Measurements from ENCODE around the gene ERC1.

ERC1 gene

DNA sequence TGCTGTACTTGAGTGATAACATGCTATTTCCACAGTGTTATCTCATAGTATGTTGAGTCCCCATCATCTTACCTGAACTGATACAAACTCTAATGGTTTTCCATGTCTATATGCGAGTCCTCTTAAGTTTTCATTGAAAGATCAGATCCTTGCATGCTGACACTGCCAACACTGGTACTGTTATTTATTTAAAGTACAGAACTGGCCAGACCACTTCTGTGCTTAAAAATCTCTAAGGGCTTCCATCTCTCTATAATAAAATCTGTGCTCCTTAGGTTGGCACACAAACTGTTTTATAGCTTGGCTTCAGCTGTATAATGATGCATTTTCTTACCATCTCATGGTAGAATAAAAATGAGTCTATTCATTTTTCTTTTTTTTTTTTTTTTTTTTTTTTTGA, 188.1 kb downstream of the ERC1 start:
- no peak for TF ChIP-seq GATA2 (IDR thresholded peaks at IDR 0.05; ENCODE audit: low read depth, low read length)
- no peak for TF ChIP-seq GATA3 (IDR thresholded peaks at IDR 0.05; ENCODE audit: low read depth, low read length)

DNA sequence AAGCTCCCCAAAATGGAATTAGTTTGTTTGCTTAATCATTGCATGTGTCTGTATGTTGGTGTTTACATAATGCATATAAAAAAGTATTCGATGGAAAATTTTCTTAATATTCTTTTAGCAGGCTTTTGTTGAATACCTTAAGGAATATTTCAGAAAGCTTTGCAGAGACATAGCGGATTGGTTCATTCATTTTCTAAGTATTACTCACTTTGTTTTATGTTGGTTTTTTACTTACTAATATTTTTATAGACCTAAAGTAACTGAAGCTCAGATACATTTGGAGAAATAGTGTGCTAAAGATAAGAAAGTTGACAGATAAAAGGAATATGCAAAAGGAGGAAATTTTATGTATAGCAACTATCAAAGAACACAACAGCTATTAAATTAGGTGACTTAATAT, 191.0 kb downstream of the ERC1 start:
- TF ChIP-seq GATA2 (IDR thresholded peaks at IDR 0.05; ENCODE audit: low read depth, low read length) (no peak), GATA3 (IDR thresholded peaks at IDR 0.05; ENCODE audit: low read depth, low read length) (no peak)

DNA sequence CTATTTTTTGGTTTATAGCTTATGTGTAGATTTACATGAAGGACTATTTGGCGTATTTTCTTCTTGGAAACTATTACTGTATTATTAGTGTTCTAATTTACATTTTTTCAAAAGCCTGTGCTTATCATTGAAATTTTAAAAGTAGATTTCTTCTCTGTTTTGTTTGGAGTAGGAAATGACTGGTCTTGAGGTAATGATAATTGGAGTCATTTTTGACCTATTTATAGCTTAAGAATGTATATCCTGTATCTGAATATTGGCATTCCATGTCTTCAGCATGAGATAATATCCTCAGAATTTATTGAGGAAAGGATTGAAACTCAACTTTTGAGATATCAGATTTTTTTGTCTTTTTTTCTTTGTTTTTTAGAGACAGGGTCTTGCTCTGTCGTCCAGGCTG, 193.4 kb downstream of the ERC1 start:
- TF ChIP-seq GATA3 (IDR thresholded peaks at IDR 0.05; ENCODE audit: low read depth, low read length) = no peak

DNA sequence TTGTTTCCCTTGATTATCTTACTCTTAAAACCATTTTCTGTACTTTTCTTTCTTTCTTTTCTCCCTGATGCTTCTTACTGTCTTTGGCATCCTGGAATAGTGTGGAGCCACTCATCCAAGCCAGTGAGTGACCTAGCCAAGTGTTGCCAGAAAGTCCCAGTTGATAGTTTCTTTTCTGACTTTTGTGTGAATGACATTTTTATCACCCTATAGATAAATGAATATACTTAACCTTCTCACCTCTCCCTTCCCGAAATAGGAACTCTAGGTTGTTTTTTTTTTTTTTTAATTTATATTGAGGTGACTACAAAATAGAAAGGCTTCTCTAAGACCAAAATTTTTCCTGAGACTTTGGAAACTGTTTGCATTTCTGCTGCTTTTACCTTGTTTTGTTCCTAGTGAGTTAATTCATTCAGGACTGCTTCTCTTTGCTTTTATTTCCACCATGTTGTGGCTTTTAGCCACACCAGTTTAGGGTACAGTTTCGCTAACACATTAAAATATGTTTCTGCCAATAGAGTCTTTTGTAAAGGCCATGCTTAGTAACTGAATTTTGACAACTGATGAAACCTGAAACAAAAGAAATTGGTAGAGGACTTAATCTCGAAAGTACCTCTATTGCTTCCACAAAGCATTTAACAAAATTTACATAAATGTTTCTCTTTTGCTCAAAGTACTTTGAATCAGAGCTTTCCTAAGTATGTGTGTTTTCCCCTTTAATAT, 194.6 kb downstream of the ERC1 start:
- TF ChIP-seq GATA3 (IDR thresholded peaks at IDR 0.05; ENCODE audit: low read depth, low read length) = no peak
- TF ChIP-seq GATA2 (IDR thresholded peaks at IDR 0.05; ENCODE audit: low read depth, low read length) = no peak

DNA sequence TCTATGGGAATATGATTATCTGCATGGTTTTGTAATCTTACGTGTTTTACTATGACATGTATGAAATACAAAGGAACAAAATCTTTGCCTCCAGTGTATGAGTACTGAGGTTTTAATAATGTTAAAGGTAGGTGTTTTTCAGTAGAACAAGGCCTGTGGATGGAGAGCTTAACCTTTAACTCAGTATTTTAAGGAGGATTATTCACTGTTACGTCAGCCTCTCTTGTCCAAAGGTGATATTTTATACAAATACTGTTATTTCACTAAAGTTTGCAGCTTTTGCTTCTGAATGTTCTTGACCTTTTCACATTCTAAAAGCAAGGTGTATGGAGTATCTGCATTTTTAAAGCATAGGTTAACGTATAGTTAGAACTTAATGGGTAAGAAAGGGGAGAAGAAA, 195.3 kb downstream of the ERC1 start:
- TF ChIP-seq GATA2 (IDR thresholded peaks at IDR 0.05; ENCODE audit: low read depth, low read length) (no peak), GATA3 (IDR thresholded peaks at IDR 0.05; ENCODE audit: low read depth, low read length) (no peak)

DNA sequence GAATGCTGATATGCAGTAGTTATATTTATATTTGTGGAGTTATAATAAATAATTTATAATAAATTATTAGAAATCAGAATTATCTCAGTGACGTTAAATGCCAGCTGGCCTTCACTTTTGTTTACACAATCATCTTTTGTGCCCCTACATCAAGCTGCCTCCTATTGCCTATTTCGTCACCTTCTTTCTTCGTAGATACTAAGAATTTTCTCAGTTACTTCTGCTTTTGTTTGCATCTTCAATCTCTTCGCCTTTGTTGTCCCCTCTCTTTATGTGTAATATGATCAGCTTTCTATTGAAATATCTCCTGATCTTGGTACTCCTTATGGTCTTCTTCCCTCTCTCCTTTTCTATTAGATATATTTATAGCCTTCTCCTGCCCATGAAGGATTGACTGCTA, 197.0 kb downstream of the ERC1 start:
- TF ChIP-seq GATA2 (IDR thresholded peaks at IDR 0.05; ENCODE audit: low read depth, low read length) = no peak
- no peak for TF ChIP-seq GATA3 (IDR thresholded peaks at IDR 0.05; ENCODE audit: low read depth, low read length)

DNA sequence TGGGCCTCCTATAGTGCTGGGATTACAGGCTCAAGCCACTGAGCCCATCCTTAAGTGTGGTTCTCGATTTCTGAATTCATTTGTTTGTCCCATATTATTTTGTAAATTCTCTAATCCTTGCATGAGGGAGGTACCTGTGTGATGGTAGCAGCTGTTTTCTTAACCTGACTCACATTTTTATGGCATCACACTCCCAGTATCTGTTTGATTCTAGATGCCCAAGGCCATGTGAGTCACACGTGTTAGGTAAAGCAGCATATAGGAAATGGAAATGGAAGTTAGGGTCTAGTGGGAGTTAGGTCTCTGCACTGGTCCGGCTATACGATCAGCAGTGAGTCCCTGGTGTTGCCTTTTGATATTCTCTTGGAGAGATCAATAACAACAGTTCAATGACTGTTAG, 198.1 kb downstream of the ERC1 start:
- TF ChIP-seq GATA3 (IDR thresholded peaks at IDR 0.05; ENCODE audit: low read depth, low read length) (no peak), GATA2 (IDR thresholded peaks at IDR 0.05; ENCODE audit: low read depth, low read length) (no peak)

DNA sequence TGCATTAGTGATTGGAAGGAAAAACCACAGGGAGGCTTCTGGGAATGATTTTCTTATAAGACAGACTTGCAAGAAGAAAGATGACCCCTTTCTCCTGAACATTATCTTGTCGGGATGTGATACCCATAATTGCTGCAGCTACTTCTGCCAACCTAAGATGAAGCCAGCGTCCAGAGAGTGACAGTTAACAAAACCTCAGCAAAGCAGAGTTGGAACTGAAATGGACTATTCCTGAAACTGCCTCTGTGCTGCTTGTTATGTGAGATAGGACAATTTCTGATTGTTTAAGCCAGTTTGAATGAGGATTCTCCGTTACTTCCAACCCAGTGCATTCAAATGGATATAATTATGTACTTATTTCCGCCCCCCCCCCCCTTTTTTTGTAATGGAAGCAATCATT, 204.5 kb downstream of the ERC1 start:
- TF ChIP-seq GATA2 (IDR thresholded peaks at IDR 0.05; ENCODE audit: low read depth, low read length) (no peak), GATA3 (IDR thresholded peaks at IDR 0.05; ENCODE audit: low read depth, low read length) (no peak)

DNA sequence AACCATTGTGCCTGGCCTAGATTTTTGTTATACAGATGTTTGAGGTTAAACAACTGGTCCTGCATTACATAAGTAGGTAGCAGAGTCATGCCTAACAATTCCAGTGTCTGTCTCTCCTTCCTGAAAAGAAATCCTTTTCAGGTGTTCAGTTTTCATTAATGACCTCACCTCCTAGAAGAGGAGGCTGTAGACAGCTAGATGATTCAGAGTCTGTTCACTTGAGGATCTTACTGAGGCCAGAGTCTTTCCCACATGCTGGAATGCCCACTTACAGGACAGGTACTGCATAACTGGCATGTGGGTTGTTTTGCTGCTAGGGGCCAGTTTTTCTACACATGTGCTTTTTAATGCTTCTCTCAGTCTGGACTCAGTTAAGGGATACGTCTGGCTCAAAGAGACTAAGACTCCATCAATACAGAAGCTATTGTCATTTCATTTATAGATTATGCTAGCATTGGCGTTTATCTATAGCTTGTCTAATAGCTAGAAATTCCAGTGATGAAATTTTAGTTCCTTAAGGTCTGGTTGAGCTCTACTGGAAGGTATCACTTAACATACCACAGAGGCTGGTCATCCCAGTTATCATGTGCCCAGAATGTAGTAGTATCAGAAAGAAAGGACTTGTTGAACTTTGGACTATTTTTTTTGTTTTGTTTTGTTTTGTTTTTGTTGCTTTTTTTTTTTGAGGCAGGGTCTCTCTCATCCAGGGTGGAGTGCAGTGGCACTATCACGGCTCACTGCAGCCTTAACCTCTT, 206.4 kb downstream of the ERC1 start:
- TF ChIP-seq GATA2 (IDR thresholded peaks at IDR 0.05; ENCODE audit: low read depth, low read length) = no peak
- no peak for TF ChIP-seq GATA3 (IDR thresholded peaks at IDR 0.05; ENCODE audit: low read depth, low read length)

DNA sequence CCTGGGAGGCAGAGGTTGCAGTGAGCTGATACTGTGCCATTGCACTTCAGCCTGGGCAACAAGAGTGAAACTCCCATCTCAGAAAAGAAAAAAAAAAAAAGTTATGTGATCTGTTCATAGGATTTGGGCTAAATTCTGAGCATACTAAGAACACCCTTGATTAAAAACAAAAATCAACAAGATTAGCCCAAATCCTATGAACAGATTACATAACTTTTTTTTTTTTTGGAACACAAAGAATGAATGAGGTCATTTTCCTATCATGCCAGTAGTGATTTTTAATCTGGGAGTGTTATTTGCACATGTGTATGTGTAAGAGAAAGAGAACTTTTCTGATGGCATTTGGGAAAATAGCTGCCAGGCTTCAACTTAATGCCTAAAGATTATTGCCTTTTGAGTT, 208.7 kb downstream of the ERC1 start:
- no peak for TF ChIP-seq GATA3 (IDR thresholded peaks at IDR 0.05; ENCODE audit: low read depth, low read length)
- TF ChIP-seq GATA2 (IDR thresholded peaks at IDR 0.05; ENCODE audit: low read depth, low read length) = no peak

DNA sequence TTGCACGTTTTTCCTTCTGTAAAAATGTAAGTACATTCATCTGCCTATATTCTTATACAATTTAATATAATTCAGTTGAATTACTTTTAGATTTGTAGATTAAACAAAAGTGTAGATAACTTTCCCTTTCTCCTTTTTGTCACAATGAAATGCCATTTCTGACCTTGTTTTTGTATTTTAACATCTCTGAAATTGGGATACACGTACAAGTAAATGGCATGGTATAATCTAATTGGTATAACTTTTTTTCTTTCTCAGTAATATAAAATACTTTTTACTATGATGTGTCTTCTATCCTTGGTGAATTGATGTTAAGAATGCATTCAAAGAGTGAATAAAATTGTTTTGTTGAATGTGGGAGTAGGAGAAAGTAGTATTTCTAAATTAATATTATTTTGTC, 210.0 kb downstream of the ERC1 start:
- no peak for TF ChIP-seq GATA3 (IDR thresholded peaks at IDR 0.05; ENCODE audit: low read depth, low read length)
- TF ChIP-seq GATA2 (IDR thresholded peaks at IDR 0.05; ENCODE audit: low read depth, low read length) = no peak

DNA sequence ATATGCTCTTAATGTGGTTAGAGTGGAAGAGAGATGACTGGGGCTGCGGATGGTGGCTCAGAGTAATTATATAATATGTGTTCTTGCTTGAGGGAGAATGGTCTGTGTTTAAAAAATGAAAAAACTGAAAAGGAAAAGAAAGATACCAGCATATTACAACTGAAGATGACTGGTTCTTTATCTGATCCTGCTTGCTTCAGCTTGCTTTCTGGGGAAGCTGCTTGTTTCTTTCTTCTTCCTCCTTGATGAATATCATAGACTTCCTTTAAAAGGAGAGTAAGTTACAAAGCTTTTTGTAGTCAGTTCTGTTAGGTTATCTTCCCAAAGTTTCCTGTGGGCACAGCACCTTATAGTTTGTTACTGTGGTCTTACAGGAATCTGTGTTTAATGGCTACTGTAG, 210.9 kb downstream of the ERC1 start:
- TF ChIP-seq GATA2 (IDR thresholded peaks at IDR 0.05; ENCODE audit: low read depth, low read length) (no peak), GATA3 (IDR thresholded peaks at IDR 0.05; ENCODE audit: low read depth, low read length) (no peak)

DNA sequence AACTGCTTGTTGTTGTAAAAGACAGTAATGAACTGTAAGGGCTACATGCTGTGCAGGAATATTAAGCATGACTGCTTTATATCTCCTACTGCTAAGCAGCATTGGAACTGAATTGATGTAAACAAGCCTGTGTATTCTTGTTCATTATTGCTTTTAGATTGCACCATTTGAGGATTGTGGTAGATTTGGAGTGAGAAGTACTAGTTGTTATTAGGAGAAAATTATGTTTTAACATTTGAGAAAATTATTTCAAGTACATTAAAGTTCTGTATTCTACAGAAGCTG, 212.7 kb downstream of the ERC1 start:
- TF ChIP-seq GATA3 (IDR thresholded peaks at IDR 0.05; ENCODE audit: low read depth, low read length) (no peak), GATA2 (IDR thresholded peaks at IDR 0.05; ENCODE audit: low read depth, low read length) (no peak)

DNA sequence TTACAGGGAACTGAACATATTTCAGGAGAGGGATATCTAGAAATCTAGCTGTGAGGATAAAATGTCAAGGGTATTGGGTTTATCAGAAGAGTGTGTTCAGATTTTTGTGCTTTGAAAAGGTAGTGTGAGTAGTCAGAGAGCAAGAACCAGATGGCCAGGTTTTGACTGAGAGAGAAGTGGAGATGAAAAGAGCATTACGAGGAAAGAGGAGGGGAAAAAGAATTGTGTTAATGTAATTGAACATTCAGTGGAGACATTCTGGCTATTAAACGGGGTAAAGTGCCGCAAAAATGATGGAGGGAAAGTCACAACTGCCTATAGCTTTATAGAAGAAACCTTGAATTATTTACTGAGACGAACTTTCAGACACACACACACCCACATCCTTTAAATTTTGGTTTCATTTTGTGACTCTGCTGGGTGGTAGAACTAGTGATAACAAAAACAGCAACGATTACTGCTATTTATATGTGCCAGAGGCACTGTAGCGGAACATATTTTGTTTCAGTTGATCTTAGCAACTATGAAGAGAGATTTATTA, 213.6 kb downstream of the ERC1 start:
- TF ChIP-seq GATA2 (IDR thresholded peaks at IDR 0.05; ENCODE audit: low read depth, low read length) (no peak), GATA3 (IDR thresholded peaks at IDR 0.05; ENCODE audit: low read depth, low read length) (no peak)

DNA sequence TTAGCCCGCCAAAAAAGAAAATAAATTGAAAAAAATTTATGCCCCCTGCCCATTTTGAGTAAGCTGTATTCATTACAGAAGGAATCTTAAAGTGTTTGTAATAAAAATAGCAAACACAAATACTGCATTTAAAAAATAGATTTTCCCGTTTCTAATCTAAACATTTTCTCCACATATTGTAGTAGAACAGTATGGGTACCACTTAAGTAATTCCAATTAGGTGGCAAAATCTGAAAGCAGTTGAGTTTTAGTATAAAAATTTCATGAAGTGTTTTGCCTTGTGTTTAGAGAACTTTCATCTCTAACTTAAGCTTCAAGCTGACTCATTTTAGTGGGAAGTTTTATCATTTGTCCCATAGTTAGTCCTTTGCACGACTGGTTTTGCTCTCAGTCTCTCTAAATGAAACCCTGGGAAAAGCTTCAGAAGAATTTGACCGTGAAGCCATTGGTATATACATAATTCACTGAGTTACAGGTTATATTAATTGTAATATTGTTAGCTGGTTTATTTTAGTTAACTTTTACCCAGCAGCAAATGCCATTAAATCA, 214.6 kb downstream of the ERC1 start:
- TF ChIP-seq GATA3 (IDR thresholded peaks at IDR 0.05; ENCODE audit: low read depth, low read length) = no peak
- no peak for TF ChIP-seq GATA2 (IDR thresholded peaks at IDR 0.05; ENCODE audit: low read depth, low read length)
